HG03575 (cell line): ENCODE measurements around the gene EMP3.

Source experiments
- ATAC-seq: cut with Tn5 transposase; IDR thresholded peaks from one replicate; pipeline ENCODE4 v1.9.1; 2021; ENCODE audit not compliant: unreplicated experiment, insufficient number of reproducible peaks, low FRiP score; ENCODE audit errors: extremely low read depth

EMP3 gene

GRCh38 chr19:48341515-48342413 is 16.4 kb downstream of the EMP3 start:
- ATAC-seq = no peak

- no peak for ATAC-seq
These were observed 17.0 kb downstream of the EMP3 start for GRCh38 chr19:48342414-48342738.

GRCh38 chr19:48342841-48343540 is 17.6 kb downstream of the EMP3 start:
- no peak for ATAC-seq

GRCh38 chr19:48344892-48345291 is 19.5 kb downstream of the EMP3 start:
- ATAC-seq = no peak

GRCh38 chr19:48346191-48346590 is 20.8 kb downstream of the EMP3 start:
- no peak for ATAC-seq

- ATAC-seq = no peak
These were observed 22.7 kb downstream of the EMP3 start for GRCh38 chr19:48348045-48348444.

- ATAC-seq = no peak
These were observed 23.4 kb downstream of the EMP3 start for GRCh38 chr19:48348737-48349136.

- ATAC-seq = no peak
These were observed 25.5 kb downstream of the EMP3 start for GRCh38 chr19:48350856-48351255.

- ATAC-seq = no peak
These were observed 26.0 kb downstream of the EMP3 start for GRCh38 chr19:48351341-48351752.

- ATAC-seq = no peak
These were observed 28.3 kb downstream of the EMP3 start for GRCh38 chr19:48353677-48354076.

GRCh38 chr19:48354332-48354992 is 29.1 kb downstream of the EMP3 start:
- no peak for ATAC-seq

- ATAC-seq = no peak
These were observed 30.1 kb downstream of the EMP3 start for GRCh38 chr19:48355365-48355954.

- ATAC-seq = no peak
These were observed 33.8 kb downstream of the EMP3 start for GRCh38 chr19:48359123-48359522.

GRCh38 chr19:48361912-48362311 is 36.6 kb downstream of the EMP3 start:
- no peak for ATAC-seq

- no peak for ATAC-seq
These were observed 37.6 kb downstream of the EMP3 start for GRCh38 chr19:48362716-48363499.

GRCh38 chr19:48363500-48363809 is 38.1 kb downstream of the EMP3 start:
- ATAC-seq = no peak

- ATAC-seq = peak; percentile 31
These were observed 38.7 kb downstream of the EMP3 start, which contains the start of the genes SYNGR4 and TMEM143 for GRCh38 chr19:48363810-48364597. Gene SYNGR4, plus strand, starts transcription at chr19:48364367. Its CDS starts 1,476 bp downstream, at chr19:48365843. Gene TMEM143, minus strand, starts transcription at chr19:48363940. Its CDS starts 20 bp downstream, at chr19:48363920.
